Heart left ventricle (tissue), 16 donors: ENCODE results near the gene CDH5. TPM values are rescaled to one million over a fixed set of nuclear protein-coding genes. Genes with fewer than 3 reads are reported as not detected.

ENCODE experiments used
- ATAC-seq, 4 donors: fragments of 200-7000 bp; cut with Tn5 transposase; one replicate each; pipeline ENCODE4 v1.9.1; 2020 to 2022; ENCODE audit warnings: moderate library complexity in 4 of 4, mild to moderate bottlenecking in 3 of 4, moderate number of reproducible peaks in 1 of 4
- DNase-seq, 5 donors: peaks; one replicate each; pipeline ENCODE4 v3.0.0-alpha.2; 2020
- H3K27ac ChIP-seq, 12 donors: fragments of 200-600 bp; sonication (generic) in 4 of 12; one replicate each; pipeline versions ENCODE4 v1.5.0 to v1.8.0; 2016 to 2022; ENCODE audit warnings: mild to moderate bottlenecking in 2 of 12
- H3K27me3 ChIP-seq, 9 donors: fragments of 200-600 bp; sonication (generic) in 2 of 9; one replicate each; pipeline versions ENCODE4 v1.5.1 to v1.8.0; 2016 to 2022; ENCODE audit warnings: mild to moderate bottlenecking in 3 of 9
- H3K36me3 ChIP-seq, 9 donors: fragments of 200-600 bp; sonication (generic) in 2 of 9; one replicate each; pipeline versions ENCODE4 v1.5.0 to v1.8.0; 2018 to 2022; ENCODE audit warnings: mild to moderate bottlenecking in 2 of 9
- H3K4me1 ChIP-seq, 12 donors: fragments of 200-600 bp; sonication (generic) in 4 of 12; one replicate each; pipeline versions ENCODE4 v1.5.0 to v1.8.0; 2016 to 2022; ENCODE audit warnings: mild to moderate bottlenecking in 3 of 12
- H3K4me3 ChIP-seq, 12 donors: fragments of 200-600 bp; sonication (generic) in 4 of 12; one replicate each; pipeline versions ENCODE4 v1.5.0 to v1.8.0; 2017 to 2022; ENCODE audit warnings: mild to moderate bottlenecking in 9 of 12, moderate library complexity in 4 of 12
- H3K9me3 ChIP-seq, 12 donors: fragments of 200-600 bp; sonication (generic) in 4 of 12; one replicate each; pipeline versions ENCODE4 v1.5.0 to v1.8.0; 2016 to 2022; ENCODE audit warnings: mild to moderate bottlenecking in 1 of 12
- CTCF ChIP-seq, 12 donors: fragments of 200-600 bp; sonication (generic) in 4 of 12; IDR thresholded peaks; one replicate each; pipeline versions ENCODE4 v1.5.0 to v1.8.0; 2018 to 2022; ENCODE audit warnings: antibody characterized with exemption in 12 of 12, mild to moderate bottlenecking in 5 of 12
- POLR2A ChIP-seq, 2 donors: fragments of 450-650 bp; IDR thresholded peaks; one replicate each; pipeline ENCODE4 v1.6.1; 2017; ENCODE audit warnings: antibody characterized with exemption in 2 of 2, mild to moderate bottlenecking in 2 of 2, moderate library complexity in 2 of 2
- WGBS, 4 donors: extraction: QIAGEN DNeasy Blood & Tissue Kit in 2 of 4; methylation state at CpG; one replicate each; pipeline versions ENCODE4 v1.1.5 to v1.1.7; 2013 to 2018; 5-methylcytosine and 5-hydroxymethylcytosine counted together
- intact Hi-C, 10 donors: fragments of 100-400 bp; cut with DNase I; formaldehyde crosslinking; loops; one replicate each; pipeline versions ENCODE4 v1.11.1 to v1.14.2; 2022
- polyA plus RNA-seq, 2 donors: library from polyadenylated mRNA; stranded (reverse); fragments of 200-250 nt; gene quantifications; one replicate each; pipeline ENCODE4 v1.2.3, GENCODE V29; 2013
- total RNA-seq, 9 donors: library from RNA; depleted of rRNA in 2 of 9; stranded (reverse); fragments of >200 nt in 2 of 9; fragmentation: NEBNext Ultra II Directional in 3 of 9; extraction: Animal tissue kit (Norgen Biotek cat#: 25700) in 3 of 9; gene quantifications; one replicate each; pipeline versions ENCODE4 v1.1.0 to v1.2.4, GENCODE V29; 2016 to 2023
- donor health status: ischemic (EF 13 %, LVEDD 7.1; RV severe dilation, severe dysfunction).
- donor health status: healthy with polysubstance abuse.
- donor health status: DM: no; HTN: yes; CAD: no.
- donor health status: DM: no; HTN: no; CAD: no.
- donor health status: ischemic (EF 25% LVEDD 6.9; RV normal size, moderate dysfunction).
- donor health status: ischemic (EF 25% LVEDD 5.7; RV mildly dilated, moderate dysfunction).
- donor health status: healthy.
- donor health status: DM: yes; HTN: yes; CAD: no.
- donor health status: ischemic (EF 35%, LVEDD 5.7; RV mildly dilated, moderate dysfunction).
- donor health status: nonischemic (EF 11% LVEDD 7.7; RV severe dilation, severe dysfunction).
- donor health status: DM: yes; HTN: yes; CAD: no.
- donor health status: PGD.
- donor health status: ischemic (EF 29% LVEDD 5.4; RV normal size, mild dysfunction).
- donor health status: nonischemic (EF 23%, LVEDD 6.1; RV moderate dilation, normal function).

Gene CDH5
- total and polyA plus RNA-seq, 11 donors, result 24.9 to 135 (median 62.3) TPM

GRCh38 chr16:66364117-66364958 is 2.2 kb upstream of the CDH5 start:
- Histone ChIP-seq H3K36me3 (no peaks in the 10 kb centered on the region), H3K27ac (peak overlapping the region; percentile 35 to 95 (median 81)), H3K27me3 (peaks cover 0 to 6% (median 0%) of the 10 kb centered on the region in 9 donors), H3K4me1 (peaks cover under 1 to 68% (median 39%) of the 10 kb centered on the region in 12 donors), H3K9me3 (no peaks in the 10 kb centered on the region), H3K4me3 (peak overlapping the region in 3 of 12 donors; percentile 7 to 19 (median 10))
- WGBS, 4 donors, result 34 to 46% (median 41%) methylated on average over 16 of the region's 16 CpGs
- ATAC-seq, result peak; percentile 18 to 52 (median 40)
- TF ChIP-seq POLR2A (IDR thresholded peaks at IDR 0.05), result no peak
- TF ChIP-seq CTCF (IDR thresholded peaks at IDR 0.05), result no peak
- intact Hi-C loops, result loop anchor here in 3 of 10 donors (2.0 to 5.0 kb wide), 3 partner anchors 34 to 188 kb away; partner anchors contain the start of genes CKLF (in 1 of the 3) and TK2 (in 1 of the 3)
- peak; percentile 72 to 86 (median 76) for DNase-seq

GRCh38 chr16:66364959-66365306 is 1.6 kb upstream of the CDH5 start:
- DNase-seq, result no peak
- Histone ChIP-seq H3K27ac (peak overlapping the region; percentile 16 to 95 (median 85)), H3K36me3 (no peaks in the 10 kb centered on the region), H3K4me1 (peaks cover 0 to 69% (median 36%) of the 10 kb centered on the region in 12 donors), H3K9me3 (no peaks in the 10 kb centered on the region), H3K27me3 (peaks cover 0 to 6% (median 0%) of the 10 kb centered on the region in 9 donors), H3K4me3 (peak overlapping the region in 2 of 12 donors; percentile 2 to 11)
- ATAC-seq, result peak in 1 of 4 donors; percentile 1
- TF ChIP-seq POLR2A (IDR thresholded peaks at IDR 0.05) (no peak), CTCF (IDR thresholded peaks at IDR 0.05) (no peak)
- 27 to 43% (median 38%) methylated on average over 2 of the region's 2 CpGs for WGBS, 4 donors
- intact Hi-C loops, result loop anchor here in 3 of 10 donors (2.0 to 5.0 kb wide), 3 partner anchors 34 to 187 kb away; partner anchors contain the start of genes CKLF (in 1 of the 3) and TK2 (in 1 of the 3)

- ATAC-seq, result peak in 3 of 4 donors; percentile 35 to 51 (median 44)
- peak overlapping the region in 9 of 12 donors; percentile 24 to 79 (median 67) for H3K4me3 ChIP-seq
Observed at GRCh38 chr16:66365651-66366050, 840 bp upstream of the CDH5 start.

More at GRCh38 chr16:66365651-66366050, 840 bp upstream of the CDH5 start:
- H3K4me1 ChIP-seq, result peaks cover 0 to 70% (median 36%) of the 10 kb centered on the region in 12 donors
- TF ChIP-seq POLR2A (IDR thresholded peaks at IDR 0.05) (no peak), CTCF (IDR thresholded peaks at IDR 0.05) (no peak)
- peak overlapping the region; percentile 51 to 95 (median 85) for H3K27ac ChIP-seq
- H3K9me3 ChIP-seq, result no peaks in the 10 kb centered on the region
- no peaks in the 10 kb centered on the region for H3K36me3 ChIP-seq
- DNase-seq, result peak; percentile 67 to 76 (median 73)
- H3K27me3 ChIP-seq, result peaks cover 0 to 6% (median 0%) of the 10 kb centered on the region in 9 donors
- intact Hi-C loops, result loop anchor here in 2 of 10 donors (1.0 to 2.0 kb wide), 3 partner anchors 17 to 152 kb away; no protein-coding TSS in a partner anchor
- WGBS, 4 donors, result 43 to 65% (median 55%) methylated on average over 4 of the region's 4 CpGs
